Transverse colon (tissue), 4 donors: ENCODE measurements around the gene ITM2C. TPM values are rescaled to one million over a fixed set of nuclear protein-coding genes. Genes with fewer than 3 reads are reported as not detected.

ENCODE experiments used
- DNase-seq: peaks from one replicate; pipeline ENCODE4 v3.0.0-alpha.2; 2019
- H3K27ac ChIP-seq, 4 donors: fragments of 200-600 bp; sonication (generic); 2 replicates each; pipeline ENCODE4 v1.5.1; 2016 to 2018; ENCODE audit warnings: inconsistent platforms in 4 of 4
- H3K27me3 ChIP-seq: fragments of 200-600 bp; sonication (generic); 2 replicates; pipeline ENCODE4 v1.5.1; 2017; ENCODE audit warnings: inconsistent platforms
- H3K36me3 ChIP-seq, 4 donors: fragments of 200-600 bp; sonication (generic); 2 replicates each; pipeline ENCODE4 v1.5.1; 2017 to 2019; ENCODE audit warnings: inconsistent platforms in 4 of 4
- H3K4me1 ChIP-seq, 4 donors: fragments of 200-600 bp; sonication (generic); 2 replicates each; pipeline ENCODE4 v1.5.1; 2017 to 2020; ENCODE audit warnings: inconsistent platforms in 4 of 4
- H3K4me3 ChIP-seq, 4 donors: fragments of 200-600 bp; sonication (generic); 1 replicate in 1 of 4; 2 replicates in 3 of 4; pipeline versions ENCODE4 v1.5.1 to v1.6.1; 2017 to 2019; ENCODE audit warnings: inconsistent platforms in 4 of 4
- H3K9me3 ChIP-seq, 2 donors: fragments of 200-600 bp; sonication (generic); 2 replicates each; pipeline ENCODE4 v1.5.1; 2017 to 2019; ENCODE audit warnings: inconsistent platforms in 2 of 2
- CTCF ChIP-seq, 5 experiments: fragments of 200-600 bp in 3 of 5; fragments of 450-650 bp in 2 of 5; sonication (generic) in 3 of 5; IDR thresholded peaks; 1 replicate in 2 of 5; 2 replicates in 3 of 5; pipeline ENCODE4 v1.5.1; 2016 to 2017; ENCODE audit warnings: antibody characterized with exemption in 5 of 5, inconsistent platforms in 3 of 5, mild to moderate bottlenecking in 2 of 5, moderate library complexity in 1 of 5
- EP300 ChIP-seq: sonication (generic); formaldehyde crosslinking; IDR thresholded peaks from one replicate; pipeline ENCODE4 v1.6.1; 2017; ENCODE audit warnings: antibody characterized with exemption, low read depth
- POLR2A ChIP-seq: fragments of 450-650 bp; IDR thresholded peaks from one replicate; pipeline ENCODE4 v1.6.1; 2016; ENCODE audit warnings: antibody characterized with exemption, mild to moderate bottlenecking, moderate library complexity
- POLR2AphosphoS5 ChIP-seq, 3 donors: sonication (generic); formaldehyde crosslinking; IDR thresholded peaks; one replicate each; pipeline ENCODE4 v1.6.1; 2016; ENCODE audit warnings: antibody characterized with exemption in 3 of 3
- WGBS, 2 donors: methylation state at CpG; one replicate each; pipeline ENCODE4 v1.1.5; 2018; ENCODE audit warnings: low coverage in 1 of 2; 5-methylcytosine and 5-hydroxymethylcytosine counted together
- in situ Hi-C, 4 donors: fragments of 200-750 bp; cut with MboI; loops; one replicate each; pipeline versions ENCODE4 v1.15.0 to v1.15.1; 2017; ENCODE audit warnings: low sequenced_read_pairs in 3 of 4, low pct_ligation_motif_present in 1 of 4, low pct_unique_long_range_greater_than_20kb in 1 of 4
- intact Hi-C: fragments of 100-400 bp; cut with DNase I; formaldehyde crosslinking; loops from one replicate; pipeline ENCODE4 v1.15.1; 2023; ENCODE audit warnings: low total_unique reads
- total RNA-seq, 4 donors: library from RNA; depleted of rRNA; stranded (reverse); fragments of >200 nt; gene quantifications; one replicate each; pipeline ENCODE4 v1.1.0, GENCODE V29; 2016

The ITM2C gene
- total RNA-seq, 4 donors from 2014 or later = 911 to 2,535 (median 1,776) TPM

GRCh38 chr2:230877116-230877758 lies 12.5 kb downstream of the ITM2C start:
- peak; percentile 62 for DNase-seq
- no peak for TF ChIP-seq POLR2A
- no peak for TF ChIP-seq CTCF (IDR thresholded peaks at IDR 0.05)
- TF ChIP-seq EP300 = no peak
- TF ChIP-seq POLR2AphosphoS5 (IDR thresholded peaks at IDR 0.05) = peak in 2 of 3 donors; percentile 50 to 66
- in situ Hi-C loops (no loop called here), intact Hi-C loops (no loop called here)
- Histone ChIP-seq H3K9me3 (no peaks in the 10 kb centered on the region), H3K27ac (peak overlapping the region; percentile 83 to 96 (median 92)), H3K4me3 (peak overlapping the region in 1 of 4 donors; percentile 5), H3K27me3 (no peaks in the 10 kb centered on the region), H3K36me3 (peaks cover 0 to 17% (median 0%) of the 10 kb centered on the region in 4 donors), H3K4me1 (peaks cover 36 to 77% (median 66%) of the 10 kb centered on the region in 4 donors)
- WGBS, 2 donors = 69% methylated on average over 23 of the region's 27 CpGs; no CpG with 5 or more reads in 1 of the 2 donors

- no peak for TF ChIP-seq POLR2AphosphoS5 (IDR thresholded peaks at IDR 0.05)
- no peak for TF ChIP-seq CTCF (IDR thresholded peaks at IDR 0.05)
- TF ChIP-seq EP300 = no peak
- no peak for TF ChIP-seq POLR2A
- Histone ChIP-seq H3K27ac (peak overlapping the region; percentile 83 to 96 (median 92)), H3K4me1 (peaks cover 29 to 70% (median 58%) of the 10 kb centered on the region in 4 donors), H3K9me3 (no peaks in the 10 kb centered on the region), H3K36me3 (peaks cover 0 to 17% (median 0%) of the 10 kb centered on the region in 4 donors), H3K27me3 (no peaks in the 10 kb centered on the region), H3K4me3 (no peak overlapping the region)
- intact Hi-C loops = no loop called here
- in situ Hi-C loops = no loop called here
- 38 to 45% methylated on average over 7 to 20 of the region's 20 CpGs for WGBS, 2 donors
- DNase-seq = peak; percentile 31
Observed at GRCh38 chr2:230877759-230878598, 13.2 kb downstream of the ITM2C start.

GRCh38 chr2:230878599-230879188 lies 14.0 kb downstream of the ITM2C start:
- Histone ChIP-seq H3K36me3 (peaks cover 0 to 17% (median 0%) of the 10 kb centered on the region in 4 donors), H3K27me3 (no peaks in the 10 kb centered on the region), H3K4me3 (no peak overlapping the region), H3K27ac (peak overlapping the region; percentile 83 to 96 (median 92)), H3K9me3 (no peaks in the 10 kb centered on the region), H3K4me1 (peaks cover 25 to 62% (median 51%) of the 10 kb centered on the region in 4 donors)
- WGBS, 2 donors = 27 to 58% methylated on average over 3 to 10 of the region's 10 CpGs
- no peak for TF ChIP-seq POLR2AphosphoS5 (IDR thresholded peaks at IDR 0.05)
- no peak for TF ChIP-seq POLR2A
- TF ChIP-seq EP300 = no peak
- no peak for TF ChIP-seq CTCF (IDR thresholded peaks at IDR 0.05)
- intact Hi-C loops = no loop called here
- in situ Hi-C loops = no loop called here
- no peak for DNase-seq
